Gastroesophageal sphincter (tissue), 3 donors: ENCODE data around the gene ZNF766.

Experiments
- CTCF ChIP-seq, 4 experiments: fragments of 200-600 bp in 2 of 4; fragments of 450-650 bp in 2 of 4; sonication (generic) in 1 of 4; IDR thresholded peaks; one replicate each; pipeline ENCODE4 v1.5.1; 2017 to 2019; ENCODE audit warnings: antibody characterized with exemption in 4 of 4, mild to moderate bottlenecking in 2 of 4, moderate library complexity in 2 of 4
- EP300 ChIP-seq: sonication (generic); formaldehyde crosslinking; IDR thresholded peaks from one replicate; pipeline ENCODE4 v1.6.1; 2017; ENCODE audit warnings: antibody characterized with exemption, mild to moderate bottlenecking
- POLR2A ChIP-seq, 2 donors: fragments of 450-650 bp; IDR thresholded peaks; one replicate each; pipeline ENCODE4 v1.6.1; 2017; ENCODE audit warnings: antibody characterized with exemption in 2 of 2, mild to moderate bottlenecking in 2 of 2, moderate library complexity in 1 of 2
- POLR2AphosphoS5 ChIP-seq: sonication (generic); formaldehyde crosslinking; IDR thresholded peaks from one replicate; pipeline ENCODE4 v1.6.1; 2017; ENCODE audit warnings: antibody characterized with exemption

GRCh38 chr19:52331757-52332156, 62.4 kb downstream of the ZNF766 start:
- TF ChIP-seq CTCF (IDR thresholded peaks at IDR 0.05) (no peak), POLR2AphosphoS5 (no peak), EP300 (no peak), POLR2A (IDR thresholded peaks at IDR 0.05) (no peak)
